ENCODE measurements around the gene FCN1.

Gene FCN1

DNA sequence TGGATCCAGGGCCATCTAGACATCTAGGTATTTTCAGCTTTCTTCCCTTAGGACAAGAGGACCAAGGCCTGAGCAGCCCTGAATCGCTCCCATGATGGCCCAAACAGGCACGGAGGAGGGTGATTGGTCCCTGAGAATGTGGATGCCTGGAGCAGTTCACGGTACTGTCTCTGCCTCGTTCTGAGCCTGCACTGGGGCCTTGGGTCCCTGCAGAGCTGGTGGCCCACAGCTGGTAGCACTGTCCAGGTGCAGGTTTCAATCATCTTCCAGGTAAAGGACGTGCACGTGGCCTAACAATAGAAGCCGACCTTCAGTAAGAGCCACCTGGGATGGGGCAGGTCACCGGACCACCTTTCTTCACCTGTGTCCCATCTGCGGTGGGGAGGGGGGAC, 19.4 kb upstream of the FCN1 start:
- no peak for DNase-seq (ENCODE audit: low read depth)

DNA sequence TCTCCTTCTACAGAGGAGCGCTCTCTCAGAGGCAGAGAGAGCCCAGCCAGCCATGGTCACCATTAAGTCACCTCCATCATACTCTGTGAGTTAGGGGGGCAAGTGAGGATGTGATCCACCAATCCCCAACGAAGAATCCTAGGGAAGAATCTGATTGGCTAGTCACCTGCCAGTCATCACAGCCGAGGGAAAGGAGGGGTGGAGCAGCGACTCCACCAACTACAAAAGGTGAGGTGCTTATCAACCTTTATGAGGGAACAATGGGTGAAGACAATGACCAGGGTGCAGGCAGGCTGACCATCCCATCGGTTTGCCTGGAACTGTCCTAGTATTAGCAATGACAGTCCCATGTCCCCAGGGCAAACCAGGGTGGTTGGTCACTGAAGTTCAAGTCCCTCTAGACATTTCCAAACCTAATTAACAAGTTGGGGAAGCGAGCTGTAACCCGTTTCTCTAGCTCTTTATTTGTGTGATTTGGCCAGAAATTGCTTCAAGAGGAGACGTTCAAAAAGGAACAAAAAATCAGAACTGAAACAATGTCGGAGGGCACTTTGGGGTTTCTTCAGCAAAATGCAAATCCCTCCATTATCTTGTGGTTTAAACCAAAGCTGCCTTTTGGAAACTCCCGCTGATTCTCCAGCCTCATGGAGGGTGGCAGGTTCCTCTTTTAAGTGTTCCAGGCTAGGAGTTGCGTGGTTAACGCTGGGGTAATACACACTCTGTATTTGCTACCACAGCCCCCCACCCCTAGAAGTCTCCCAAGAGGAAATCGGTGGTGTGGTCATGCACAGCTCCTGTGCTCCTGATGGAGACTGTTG, 18.8 kb upstream of the FCN1 start:
- no peak for DNase-seq (ENCODE audit: low read depth)

DNA sequence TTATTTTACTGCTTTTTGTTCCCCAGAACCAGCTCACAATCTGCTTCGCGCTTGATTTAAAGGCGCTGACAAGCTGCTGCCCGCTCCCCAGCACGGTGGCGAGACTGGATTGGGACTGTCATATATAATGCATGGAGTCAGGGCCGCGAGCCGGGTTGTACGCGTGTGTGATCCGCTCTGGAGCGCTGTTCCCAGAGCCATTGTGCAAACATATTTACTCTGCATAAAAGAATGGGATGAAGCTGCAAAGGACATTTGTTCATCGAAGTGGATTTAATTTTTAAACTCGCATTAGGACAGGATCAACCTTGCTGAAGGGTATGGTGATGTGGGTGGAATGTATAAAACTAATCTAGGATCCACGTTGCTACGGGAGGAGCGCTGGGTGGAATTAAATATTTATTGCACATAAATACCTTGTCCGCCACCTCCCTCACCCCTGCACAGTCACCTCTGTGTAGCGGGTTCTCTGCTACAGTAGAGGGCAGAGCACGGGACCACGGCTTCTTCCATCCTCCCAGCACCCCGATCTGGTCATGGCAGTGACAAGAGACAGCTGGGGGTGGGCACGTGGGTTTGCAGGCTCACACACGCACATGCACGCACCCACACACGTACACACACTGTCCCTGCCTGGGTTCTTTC, 18.1 kb upstream of the FCN1 start:
- no peak for DNase-seq (ENCODE audit: low read depth)

DNA sequence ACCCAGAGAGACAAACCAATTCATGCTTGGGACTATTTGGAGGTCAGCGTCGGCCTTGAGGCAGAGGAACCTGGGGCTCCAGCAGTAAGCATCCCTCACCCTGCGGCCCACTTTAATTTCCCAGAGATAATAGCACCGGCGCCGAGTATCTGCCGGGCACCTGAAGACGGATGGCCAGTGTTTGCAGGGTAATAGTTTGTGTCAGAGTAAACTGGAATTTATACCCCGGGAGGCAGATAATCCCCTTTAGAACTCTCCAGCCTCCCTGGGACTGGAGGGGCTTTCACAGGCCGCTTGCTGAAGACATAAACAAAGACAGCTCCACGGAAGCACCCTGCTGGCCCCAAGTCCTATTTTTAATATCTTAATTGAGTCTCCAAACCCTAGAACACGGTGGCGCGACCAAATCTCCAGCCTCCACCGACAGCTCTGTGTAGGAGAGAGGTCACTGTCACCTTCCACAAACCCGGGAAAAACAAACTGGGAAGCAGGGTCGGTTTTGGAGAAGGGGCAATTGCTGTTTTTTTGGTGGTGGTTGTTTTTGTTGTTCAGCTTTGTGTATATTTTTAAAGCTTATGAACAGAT, 17.4 kb upstream of the FCN1 start:
- no peak for DNase-seq (ENCODE audit: low read depth)

DNA sequence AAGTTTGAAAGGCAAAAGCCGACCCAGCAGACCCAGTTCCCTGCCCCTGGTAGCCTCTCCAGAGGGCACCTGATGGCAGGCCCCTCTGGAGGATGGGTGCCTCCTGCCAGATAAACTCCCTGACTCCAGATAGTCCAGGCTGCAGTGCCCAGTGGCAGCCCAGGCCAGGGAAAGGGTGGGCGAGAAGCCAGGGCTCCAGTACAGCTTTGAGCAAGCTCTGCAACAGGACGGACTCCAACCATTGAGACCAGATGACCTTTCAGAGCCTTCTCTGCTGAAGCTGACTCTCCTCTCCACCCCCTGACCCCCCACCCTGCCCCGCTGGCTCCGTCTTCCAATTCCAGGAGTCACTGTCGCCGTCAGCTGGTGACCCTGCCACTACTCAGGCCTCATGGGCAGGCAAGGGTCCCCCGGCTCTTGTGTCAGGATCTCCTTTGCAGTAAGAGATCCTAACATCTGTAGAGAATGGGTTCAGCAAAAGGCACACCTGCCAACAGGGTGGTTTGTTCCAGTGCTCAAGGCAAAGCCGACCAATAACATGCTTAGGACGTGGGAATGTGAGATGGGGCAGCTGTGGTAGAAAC, 15.5 kb upstream of the FCN1 start:
- no peak for DNase-seq (ENCODE audit: low read depth)

DNA sequence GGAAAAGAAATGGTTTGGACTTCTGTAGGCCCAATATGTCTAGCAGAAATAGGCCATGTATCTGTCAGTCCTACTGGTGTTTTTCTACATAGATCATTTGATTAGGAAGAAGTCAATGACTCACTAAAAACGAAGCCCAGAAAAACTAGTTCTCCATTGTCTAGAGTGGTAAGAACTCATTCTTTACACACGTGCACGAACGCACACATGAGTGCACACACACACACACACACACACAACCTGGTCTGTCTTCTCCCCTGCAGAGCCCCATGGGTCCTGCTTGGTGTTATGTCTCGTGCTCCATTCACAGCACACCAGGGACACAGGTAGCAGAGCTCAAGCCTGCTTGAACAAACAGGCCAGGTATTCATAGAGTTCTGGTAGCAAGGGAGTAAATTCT, 14.9 kb upstream of the FCN1 start:
- no peak for DNase-seq (ENCODE audit: low read depth)

DNA sequence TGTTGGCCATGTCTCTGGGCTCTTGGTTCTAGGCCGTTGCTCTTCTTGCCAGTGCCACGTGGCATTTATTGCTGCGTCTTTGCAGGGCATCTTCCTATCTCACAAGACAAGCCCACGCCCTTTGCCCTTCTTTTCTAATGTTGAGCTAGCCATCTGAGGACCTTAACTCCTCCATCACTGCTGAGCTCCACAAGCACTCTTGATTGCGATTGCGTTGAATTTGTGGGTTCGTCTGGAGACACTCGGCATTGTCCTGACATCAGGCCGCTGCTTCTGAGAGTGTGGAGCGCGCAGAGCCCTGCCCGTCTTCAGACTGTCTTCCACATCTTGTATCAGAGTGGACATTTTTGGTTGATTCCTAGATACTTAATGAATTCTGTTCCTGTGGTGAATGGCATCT, 14.5 kb upstream of the FCN1 start:
- DNase-seq (ENCODE audit: low read depth), result no peak

DNA sequence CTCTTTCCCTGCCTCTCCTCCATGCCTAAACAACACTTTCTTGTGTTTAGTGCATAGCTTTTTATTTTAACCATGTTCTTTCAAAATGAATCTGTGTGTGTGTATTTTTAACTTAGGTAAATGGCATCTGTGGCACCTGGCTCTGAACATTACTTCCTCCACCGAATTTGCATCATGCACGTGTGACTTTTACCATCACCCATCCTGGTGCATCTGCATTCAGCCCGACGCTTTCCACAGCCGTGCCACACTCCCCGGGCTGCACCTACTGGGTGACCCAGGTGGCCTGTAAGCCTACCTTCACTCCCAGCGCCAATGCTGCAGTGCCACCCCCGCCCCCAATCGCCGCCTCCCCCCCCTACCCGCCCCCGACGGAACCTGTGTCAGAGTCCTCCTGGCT, 12.7 kb upstream of the FCN1 start:
- no peak for DNase-seq (ENCODE audit: low read depth)

DNA sequence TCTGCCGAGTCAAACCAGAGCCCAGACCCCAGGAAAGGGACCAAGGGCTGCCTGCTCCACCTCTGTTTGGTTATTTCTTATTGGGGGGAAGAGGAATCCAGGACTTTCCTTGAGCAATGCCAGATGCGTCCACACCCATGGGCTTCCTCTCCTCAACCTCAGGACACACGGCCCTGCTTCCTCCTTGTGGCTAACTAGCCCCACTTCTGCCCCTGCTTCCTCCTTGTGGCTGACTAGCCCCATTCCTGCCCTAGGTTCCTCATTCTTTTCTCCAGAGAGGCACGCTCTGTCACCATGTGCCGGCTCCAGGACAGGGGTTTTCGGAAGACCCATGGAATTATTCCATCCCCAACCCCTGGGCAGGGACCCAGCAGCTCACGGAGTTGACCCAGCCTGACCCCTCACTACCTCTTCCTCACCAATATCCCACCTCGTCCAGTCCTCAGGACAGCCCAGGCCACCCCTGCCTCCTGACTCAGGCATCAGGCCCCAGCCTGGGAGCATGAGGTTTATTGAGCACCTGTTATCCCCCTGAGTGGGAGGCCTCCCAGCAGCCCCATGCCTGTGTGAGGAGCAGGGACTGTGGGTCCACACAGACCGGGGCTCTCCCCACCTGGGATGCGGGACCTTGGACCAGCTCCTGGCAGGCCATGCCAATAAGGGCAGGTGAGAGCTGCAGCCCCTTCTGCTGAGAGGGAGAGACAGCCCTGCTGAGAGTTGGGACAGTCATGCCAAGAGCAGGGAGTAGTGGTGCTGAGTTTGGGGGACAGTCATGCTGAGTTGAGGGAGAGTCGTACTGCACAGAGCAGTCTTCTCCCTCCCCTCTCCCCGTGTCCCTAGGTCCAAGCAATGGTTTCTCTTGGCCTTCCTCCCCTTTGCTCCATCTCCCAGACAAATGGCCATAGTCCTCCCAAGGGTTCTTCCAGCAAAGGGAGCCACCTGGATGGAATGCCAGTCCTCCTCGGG, 11.8 kb upstream of the FCN1 start:
- no peak for DNase-seq (ENCODE audit: low read depth)

DNA sequence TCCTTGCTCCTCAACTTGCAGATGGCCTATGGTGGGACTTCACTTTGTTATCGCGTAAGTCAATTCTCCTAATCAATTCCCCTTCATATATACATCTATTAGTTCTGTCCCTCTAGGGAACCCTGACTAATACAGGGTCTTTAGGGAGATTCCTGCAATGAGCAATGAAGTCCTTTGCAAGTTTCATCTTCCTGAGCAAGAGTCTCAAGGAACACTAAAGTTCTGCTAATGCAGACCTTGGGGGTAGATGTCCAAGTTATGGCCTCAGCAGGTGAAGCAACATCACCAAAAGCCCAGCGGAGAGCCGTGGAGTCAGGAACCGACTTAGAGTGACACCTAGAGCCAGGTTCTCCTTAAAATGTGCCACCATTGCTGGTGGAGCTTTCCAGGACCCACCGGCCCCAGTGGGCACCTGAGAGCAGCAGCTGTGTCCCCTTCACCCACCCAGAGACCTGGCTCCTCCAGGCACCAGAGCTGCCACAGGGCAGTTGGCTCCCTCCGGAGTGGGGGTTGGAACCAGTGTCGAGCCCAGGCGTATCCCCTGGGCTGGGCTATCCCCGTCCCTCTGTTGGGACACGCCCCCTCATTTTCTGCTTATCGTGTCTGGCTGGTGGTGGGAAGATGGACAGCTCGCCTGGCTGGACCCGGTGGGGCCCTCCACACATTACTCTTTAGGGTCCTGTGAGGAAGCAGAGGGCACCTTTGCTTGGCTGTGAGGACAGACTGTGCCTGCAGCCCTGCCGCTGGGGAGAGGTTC, 10.9 kb upstream of the FCN1 start:
- no peak for DNase-seq (ENCODE audit: low read depth)

DNA sequence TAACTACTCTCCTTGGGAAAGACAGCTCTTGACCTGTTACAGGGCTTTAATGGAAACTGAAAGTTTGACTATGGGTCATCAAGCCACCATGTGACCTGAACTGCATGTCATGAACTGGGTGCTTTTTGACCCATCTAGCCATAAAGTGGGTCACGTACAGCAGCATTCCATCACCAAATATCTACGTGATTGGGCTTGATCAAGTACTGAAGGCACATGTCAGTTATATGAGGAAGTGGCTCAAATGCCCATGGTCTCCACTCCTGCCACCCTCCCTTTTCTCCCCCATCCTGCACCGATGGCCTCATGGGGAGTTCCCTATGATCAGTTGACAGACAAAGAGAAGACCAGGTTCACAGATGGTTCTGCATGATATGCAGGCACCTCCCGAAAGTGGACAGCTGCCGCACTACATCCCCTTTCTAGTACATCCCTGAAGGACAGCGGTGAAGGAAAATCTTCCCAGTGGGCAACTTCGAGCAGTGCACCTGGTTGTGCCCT, 7.3 kb upstream of the FCN1 start:
- no peak for DNase-seq (ENCODE audit: low read depth)

DNA sequence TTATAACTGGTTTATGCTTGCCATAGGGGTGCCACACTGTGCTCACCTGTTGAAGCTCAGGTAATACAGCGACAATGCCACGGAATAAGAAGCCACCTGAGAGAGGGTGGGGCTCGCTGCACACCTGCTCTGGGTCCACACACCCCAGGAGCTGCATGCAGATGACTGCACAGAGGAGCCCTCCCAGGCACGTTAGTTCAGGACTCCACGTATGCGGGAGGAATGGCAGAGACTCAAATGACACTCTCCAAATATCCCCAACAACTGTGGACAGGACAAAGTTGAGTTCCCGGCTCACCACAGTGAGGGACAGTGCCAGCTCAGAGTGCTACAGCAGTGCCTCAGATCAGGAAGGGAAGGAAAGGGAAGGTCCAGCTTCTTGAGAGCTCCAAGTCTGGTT, 5.8 kb upstream of the FCN1 start:
- no peak for DNase-seq (ENCODE audit: low read depth)

DNA sequence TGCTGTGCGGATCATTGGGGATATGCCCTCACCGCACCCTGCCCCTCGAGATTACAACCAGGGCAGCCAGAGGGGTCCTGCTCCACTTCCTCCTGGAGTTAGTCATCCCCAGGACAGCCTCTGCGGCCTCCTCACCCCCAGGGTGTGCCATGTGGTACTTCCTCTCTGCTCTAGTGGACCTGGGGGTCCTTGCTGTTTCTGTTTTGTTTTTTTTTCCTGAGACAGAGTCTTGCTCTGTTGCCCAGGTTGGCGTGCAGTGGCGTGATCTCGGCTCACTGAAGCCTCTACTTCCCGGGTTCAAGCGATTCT, 5.2 kb upstream of the FCN1 start:
- DNase-seq (ENCODE audit: low read depth), result no peak

DNA sequence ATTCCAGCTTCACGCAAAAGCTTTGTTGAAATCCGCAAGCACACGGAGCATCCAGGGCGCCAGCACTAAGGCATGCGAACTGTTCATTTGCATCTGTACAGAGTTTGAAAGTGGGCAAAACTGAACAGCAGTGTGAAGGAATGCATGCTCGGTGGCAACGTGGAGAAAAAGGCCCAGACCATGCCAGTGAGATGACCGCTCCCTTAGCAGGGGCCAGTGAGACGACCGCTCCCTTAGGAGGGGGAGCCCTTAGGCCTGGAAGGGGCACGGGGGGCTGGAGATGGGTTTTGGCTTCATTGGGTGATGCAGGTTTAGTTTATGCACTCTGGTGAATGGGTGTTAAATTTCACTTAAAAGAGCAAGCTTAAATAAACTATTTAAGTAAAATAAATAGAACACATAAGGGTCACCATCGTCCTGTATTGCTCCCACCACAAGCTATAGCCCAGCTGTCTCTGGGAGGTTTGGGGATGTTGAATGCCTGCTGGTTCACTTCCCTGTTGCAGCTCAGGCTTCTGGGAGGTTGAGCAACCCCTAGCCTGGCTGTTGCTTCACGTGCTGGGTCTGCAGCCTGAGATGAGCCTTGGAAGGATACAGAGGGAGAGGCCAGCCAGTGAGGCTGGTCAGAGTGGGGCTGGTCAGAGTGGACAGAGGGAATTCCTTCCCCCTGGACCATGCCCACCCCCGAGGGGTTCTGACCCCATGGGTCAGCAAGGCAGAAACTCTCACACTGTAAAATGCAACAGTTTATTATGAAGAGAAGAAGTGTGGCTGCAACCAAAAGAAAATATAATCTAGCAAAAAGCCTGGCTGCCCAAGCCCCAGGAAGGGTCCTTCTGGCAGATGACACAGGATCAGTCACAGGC, 4.6 kb upstream of the FCN1 start:
- no peak for DNase-seq (ENCODE audit: low read depth)

DNA sequence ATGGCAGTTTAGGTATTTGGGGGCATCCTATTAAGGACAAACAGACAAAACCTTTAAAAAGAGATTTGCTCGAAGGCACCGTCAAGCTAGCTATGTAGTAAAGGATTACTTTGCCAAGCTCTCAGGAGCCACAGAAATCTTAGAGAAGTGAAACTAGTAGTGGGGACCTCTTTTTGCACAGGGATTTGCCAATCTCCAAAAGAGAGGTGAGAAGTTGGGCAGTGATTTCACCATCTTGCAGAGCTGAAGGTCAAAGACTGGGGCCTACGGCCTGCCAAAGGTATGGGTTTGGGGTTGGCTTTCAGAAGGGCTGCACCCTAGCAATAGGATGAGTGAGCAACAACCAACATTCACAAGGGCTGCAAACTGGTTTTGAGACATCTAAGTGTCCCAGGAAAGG, 1.6 kb upstream of the FCN1 start:
- no peak for DNase-seq (ENCODE audit: low read depth)

DNA sequence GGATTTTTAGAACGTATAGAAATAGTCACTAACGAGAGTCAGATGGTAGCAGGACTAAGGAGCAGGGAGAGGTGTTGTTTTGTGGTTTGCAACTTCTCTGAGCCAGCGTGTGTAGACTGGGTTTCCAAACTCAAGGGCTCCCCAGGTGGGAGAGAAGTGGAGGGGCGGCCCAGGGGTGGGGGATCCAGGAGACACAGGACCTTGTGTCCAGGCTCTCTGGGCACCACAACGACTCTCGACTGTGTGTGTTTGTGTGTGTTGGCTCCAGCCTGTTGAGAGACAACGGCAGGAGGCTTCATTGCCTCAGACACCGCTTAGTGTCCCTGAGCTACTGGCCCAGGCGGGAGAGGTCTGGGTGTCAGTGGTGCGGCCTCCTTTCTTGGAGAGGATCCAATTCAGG, 934 bp upstream of the FCN1 start:
- DNase-seq (ENCODE audit: low read depth), result no peak

DNA sequence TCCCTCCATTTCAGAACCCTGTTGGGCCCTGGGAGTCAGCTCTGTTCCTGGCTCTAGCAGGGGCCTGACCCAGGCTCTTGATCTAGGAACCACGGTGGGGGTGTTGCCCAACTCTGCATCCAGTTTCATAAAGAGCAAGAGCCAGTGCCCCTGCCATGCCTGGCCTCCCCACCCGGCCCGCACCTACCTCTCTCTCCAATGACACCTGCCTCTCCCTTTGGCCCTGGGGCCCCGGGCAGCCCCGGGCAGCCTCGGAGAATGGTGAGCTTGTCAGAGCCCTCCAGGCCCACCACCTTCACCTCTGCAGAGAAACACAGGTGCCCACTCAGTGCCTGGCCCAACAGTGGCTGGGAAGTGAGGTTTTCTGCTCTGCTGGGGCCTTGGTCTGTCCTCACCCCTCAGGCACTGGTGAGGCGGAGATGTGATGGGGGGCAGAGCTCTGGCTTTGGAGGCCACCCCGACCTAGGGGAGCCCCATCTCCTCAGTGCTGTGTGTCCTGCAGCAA, 1.5 kb downstream of the FCN1 start:
- DNase-seq (ENCODE audit: low read depth), result no peak

DNA sequence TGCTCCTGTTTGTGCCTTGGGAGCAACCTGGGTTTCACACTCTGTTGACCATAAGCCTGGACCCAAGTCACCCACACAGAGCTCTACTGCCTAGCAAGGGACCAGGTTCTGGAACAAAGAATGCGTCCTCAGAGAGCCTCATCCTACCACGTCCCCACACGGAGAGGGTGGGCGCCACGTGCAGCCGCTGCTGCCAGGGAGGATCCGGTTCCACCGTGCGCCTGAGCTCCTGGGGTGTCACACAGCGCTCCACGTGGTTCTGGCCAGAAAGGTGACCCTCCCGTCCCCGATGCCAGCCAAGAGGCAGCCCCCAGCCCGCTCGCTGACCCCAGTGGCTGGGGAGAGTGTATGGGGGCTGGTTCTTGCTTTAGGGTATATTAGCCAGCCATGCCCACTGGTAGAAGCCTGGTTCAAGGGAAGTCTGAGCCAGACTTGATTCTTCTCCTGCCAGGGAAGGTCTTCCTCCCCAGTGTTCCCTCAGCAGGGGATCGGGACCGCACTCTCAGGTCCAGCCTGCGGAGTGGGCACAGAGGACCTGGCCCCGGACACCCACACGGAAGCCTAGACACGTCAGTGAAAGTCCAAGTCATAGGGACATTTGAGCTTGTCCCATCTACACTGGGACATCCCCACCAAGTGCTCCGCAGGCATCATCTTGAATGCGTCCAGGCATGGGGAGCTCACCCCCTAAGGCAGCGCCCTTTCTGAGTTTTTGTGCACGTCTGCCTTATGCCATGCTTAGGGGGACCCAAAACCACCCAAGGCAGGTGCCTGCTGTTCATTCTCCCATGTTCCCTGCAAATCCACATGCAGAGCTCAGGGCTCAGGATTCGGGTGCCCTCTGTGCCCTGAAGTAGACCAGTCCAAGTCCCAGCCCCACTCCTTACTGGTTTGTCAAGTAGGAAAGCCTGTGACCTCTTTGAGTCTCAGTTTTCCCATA, 2.4 kb downstream of the FCN1 start:
- no peak for DNase-seq (ENCODE audit: low read depth)

DNA sequence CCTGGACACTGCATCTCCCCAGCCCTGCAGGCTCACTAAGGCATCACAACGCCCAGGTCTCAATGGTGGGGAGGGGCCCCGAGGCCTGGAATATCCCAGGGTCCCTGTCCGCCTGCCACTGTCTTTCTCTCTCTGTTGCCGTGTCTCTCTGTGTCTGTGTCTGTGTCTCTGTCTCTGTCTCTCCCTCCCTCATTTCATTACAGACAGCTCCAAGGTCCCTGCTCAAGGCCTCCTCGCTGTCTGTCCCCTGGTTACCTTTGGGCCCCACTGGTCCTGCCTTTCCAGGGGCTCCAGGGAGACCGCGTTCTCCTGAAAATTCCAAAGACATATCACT, 3.2 kb downstream of the FCN1 start:
- no peak for DNase-seq (ENCODE audit: low read depth)
